ENCODE results near the gene PLB1.
"Not testable (repeated sequence)": the region's sequence is repeated elsewhere in the genome, so short reads cannot be mapped to it uniquely, and the experiment has no call there.

PLB1 gene

GRCh38 chr2:28647682-28648081 is 151.8 kb downstream of the PLB1 start:
- no peak for DNase-seq (ENCODE audit: low spot score)

GRCh38 chr2:28648147-28648546 is 152.3 kb downstream of the PLB1 start:
- DNase-seq (ENCODE audit: low spot score): peak; percentile 37

GRCh38 chr2:28648671-28649395 is 153.0 kb downstream of the PLB1 start:
- DNase-seq (ENCODE audit: low spot score): no peak

- peak; percentile 26 for DNase-seq (ENCODE audit: low spot score)
These were observed 153.8 kb downstream of the PLB1 start for GRCh38 chr2:28649481-28650265.

GRCh38 chr2:28650266-28650584 is 154.4 kb downstream of the PLB1 start:
- no peak for DNase-seq (ENCODE audit: low spot score)

- DNase-seq (ENCODE audit: low spot score): no peak
These were observed 156.4 kb downstream of the PLB1 start for GRCh38 chr2:28652217-28652616.

- no peak for DNase-seq (ENCODE audit: low spot score)
These were observed 158.2 kb downstream of the PLB1 start for GRCh38 chr2:28653892-28654662.

GRCh38 chr2:28654663-28655320 is 158.9 kb downstream of the PLB1 start:
- DNase-seq (ENCODE audit: low spot score): no peak

GRCh38 chr2:28656937-28657615 is 161.2 kb downstream of the PLB1 start:
- no peak for DNase-seq (ENCODE audit: low spot score)

GRCh38 chr2:28658369-28658768 is 162.5 kb downstream of the PLB1 start:
- DNase-seq (ENCODE audit: low spot score): no peak

- no peak for DNase-seq (ENCODE audit: low spot score)
These were observed 163.3 kb downstream of the PLB1 start for GRCh38 chr2:28659127-28659526.

- peak; percentile 63 for DNase-seq (ENCODE audit: low spot score)
These were observed 165.7 kb downstream of the PLB1 start for GRCh38 chr2:28661589-28662001.

GRCh38 chr2:28662044-28662443 is 166.2 kb downstream of the PLB1 start:
- no peak for DNase-seq (ENCODE audit: low spot score)

GRCh38 chr2:28662468-28663181 is 166.8 kb downstream of the PLB1 start:
- DNase-seq (ENCODE audit: low spot score): no peak

- peak; percentile 69 for DNase-seq (ENCODE audit: low spot score)
These were observed 167.5 kb downstream of the PLB1 start for GRCh38 chr2:28663359-28663758.

- DNase-seq (ENCODE audit: low spot score): no peak
These were observed 168.4 kb downstream of the PLB1 start for GRCh38 chr2:28664120-28664842.

GRCh38 chr2:28665041-28665704 is 169.3 kb downstream of the PLB1 start:
- peak; percentile 86 for DNase-seq (ENCODE audit: low spot score)

GRCh38 chr2:28665811-28666377 is 170.0 kb downstream of the PLB1 start:
- not testable (repeated sequence) for DNase-seq (ENCODE audit: low spot score)

GRCh38 chr2:28666496-28667184 is 170.8 kb downstream of the PLB1 start:
- DNase-seq (ENCODE audit: low spot score): no peak

Data from AG08395 (cell line).